Skeletal muscle cell (primary cell): ENCODE results near the gene MEAF6.
A peak's percentile ranks its signal among the peaks of the same experiment; 100 is the strongest.

Source experiments
- DNase-seq: peaks from one replicate; pipeline ENCODE4 v3.0.0-alpha.2; 2010; ENCODE audit warnings: low read depth
- H3K4me3 ChIP-seq: 2 replicates; pipeline ENCODE4 v1.5.1; 2011; ENCODE audit warnings: low read depth, mild to moderate bottlenecking, control low read depth, low read length, moderate library complexity

The MEAF6 gene

DNA sequence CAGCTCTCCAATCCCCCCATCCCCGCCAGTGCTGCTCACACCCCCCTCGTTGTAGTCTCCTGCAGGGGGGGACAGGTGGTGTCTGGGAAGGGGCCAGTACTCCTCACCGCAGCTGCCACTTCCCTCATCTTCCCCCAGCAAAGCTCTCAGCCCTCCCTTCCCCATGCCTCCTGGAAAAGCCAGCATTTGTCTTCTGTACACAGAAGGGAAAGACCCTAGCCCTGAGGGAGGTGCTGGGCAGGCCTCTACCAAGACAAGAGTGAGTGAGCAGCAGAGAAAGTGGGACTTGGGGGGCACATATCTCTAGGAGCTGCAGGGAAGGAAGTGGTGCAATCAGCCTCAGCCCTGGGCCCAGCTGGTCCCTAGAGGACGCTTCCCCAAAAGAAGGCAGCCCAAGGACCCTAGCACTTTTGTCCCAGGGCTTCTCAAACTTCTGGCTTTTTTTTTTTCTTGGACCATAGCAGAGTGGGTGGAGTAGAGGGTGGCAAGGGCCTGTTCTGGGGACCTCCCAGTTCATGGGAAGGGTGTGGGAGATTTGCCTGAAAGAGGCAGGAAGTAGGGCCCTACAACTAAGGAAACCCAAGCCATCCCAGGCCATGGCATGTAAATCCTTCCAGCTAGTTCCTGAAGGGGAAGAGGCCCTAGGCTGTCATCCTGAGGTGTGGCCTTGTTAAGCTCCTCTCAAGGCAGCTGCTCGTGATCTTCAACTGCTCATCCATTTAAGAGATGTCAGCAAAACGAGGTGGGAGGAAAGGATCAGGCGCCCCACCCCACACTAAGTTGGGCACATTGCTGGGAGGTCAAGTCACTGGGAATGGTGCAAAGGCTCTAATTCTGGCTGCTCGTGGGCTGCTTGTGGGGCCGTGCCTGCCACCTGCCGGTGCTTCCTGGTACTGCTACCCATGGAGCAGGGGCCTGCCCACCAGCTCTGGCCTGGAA is 27.6 kb downstream of the MEAF6 start:
- H3K4me3 ChIP-seq = no peak overlapping the region
- no peak for DNase-seq

DNA sequence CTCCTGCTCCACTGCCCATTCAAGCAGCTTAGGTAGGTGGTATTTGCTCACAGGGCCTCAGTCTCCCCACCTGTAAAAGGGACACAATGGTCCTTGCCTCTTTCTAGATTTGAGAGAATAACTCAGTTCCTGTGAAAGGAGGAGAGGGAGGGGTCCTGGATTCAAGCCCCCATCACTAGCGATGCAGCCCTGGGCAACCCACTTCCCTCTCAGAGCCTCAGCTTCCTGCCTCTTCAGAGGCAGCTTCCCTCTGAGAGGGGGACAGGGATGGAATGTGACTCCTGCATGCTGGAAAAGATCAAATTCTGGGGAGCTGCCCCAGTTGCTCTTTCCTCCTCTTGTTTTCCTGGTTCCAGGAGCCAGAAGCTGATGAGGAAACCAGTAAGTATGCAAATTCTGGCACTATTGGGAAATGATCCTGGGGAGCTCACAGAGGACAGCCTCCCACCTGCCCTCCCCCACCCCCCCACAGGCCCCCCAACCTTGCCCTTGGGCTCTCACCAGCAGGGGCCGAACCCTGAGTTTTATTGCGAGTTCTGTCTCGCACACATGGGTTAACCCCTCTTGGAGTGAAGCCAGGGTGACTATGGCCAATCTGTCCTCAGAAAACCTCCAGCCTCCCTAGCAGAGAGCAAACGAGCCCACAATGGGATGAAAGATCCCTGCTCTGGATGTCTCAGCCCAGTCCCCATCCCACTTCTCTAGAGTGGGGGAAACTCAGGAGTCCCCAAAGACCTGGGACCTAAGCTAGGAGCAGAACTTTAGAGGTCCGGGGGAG is 28.5 kb downstream of the MEAF6 start:
- no peak overlapping the region for H3K4me3 ChIP-seq
- DNase-seq = no peak

DNA sequence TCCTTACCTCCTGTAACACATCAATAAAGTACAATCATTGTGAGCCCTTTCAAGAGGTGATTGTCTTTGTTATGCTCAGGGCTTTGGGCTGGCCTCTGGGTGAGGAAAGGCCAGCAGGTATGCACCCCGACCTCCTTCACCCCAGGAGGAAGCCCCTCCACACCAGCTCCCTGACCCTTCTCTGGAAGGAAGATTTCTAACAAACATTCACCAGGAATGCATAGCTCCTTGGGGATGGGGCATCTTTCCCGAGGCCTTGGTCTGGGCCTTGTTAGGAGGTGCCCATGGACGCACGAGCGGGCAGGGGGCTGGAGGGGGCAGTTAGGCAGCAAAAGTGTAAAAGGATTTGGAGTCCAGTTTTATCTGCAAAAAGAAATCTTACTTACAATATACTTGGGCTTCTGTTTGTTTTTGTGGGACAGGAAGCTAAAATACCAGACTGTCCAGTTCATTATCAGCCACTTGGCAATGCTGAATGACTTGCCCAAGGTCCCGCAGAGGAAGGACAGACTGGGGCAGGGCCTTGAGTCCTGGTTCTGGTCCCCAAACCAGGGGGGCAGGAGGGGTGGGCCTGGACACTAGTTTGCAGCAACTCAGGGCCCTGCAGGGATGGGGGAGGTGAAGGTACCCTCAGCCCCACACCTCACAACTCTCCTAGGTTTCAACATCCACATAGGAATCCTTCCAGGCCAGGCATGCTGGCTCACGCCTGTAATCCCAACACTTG is 30.1 kb downstream of the MEAF6 start:
- DNase-seq = no peak
- no peak overlapping the region for H3K4me3 ChIP-seq

DNA sequence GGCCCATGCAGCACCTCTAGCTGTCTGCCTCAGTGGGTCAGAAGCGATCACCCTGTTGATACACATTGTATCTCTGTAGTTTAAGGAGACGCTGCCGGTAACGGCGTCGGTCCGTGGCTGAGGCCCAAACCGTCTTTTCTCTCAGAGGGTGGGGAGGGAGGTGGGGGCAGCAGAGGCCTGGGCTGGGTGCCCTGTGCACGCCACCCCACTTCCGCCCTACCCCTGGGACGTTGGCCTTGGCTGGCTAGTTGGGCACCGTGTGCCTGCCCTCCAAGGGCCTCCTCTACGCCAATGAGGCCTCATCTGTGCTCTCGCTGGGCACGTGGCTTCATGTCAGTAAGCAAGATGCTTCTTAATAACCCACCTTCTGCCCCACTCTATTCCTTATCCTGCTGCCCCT is 30.8 kb downstream of the MEAF6 start:
- no peak for DNase-seq

DNA sequence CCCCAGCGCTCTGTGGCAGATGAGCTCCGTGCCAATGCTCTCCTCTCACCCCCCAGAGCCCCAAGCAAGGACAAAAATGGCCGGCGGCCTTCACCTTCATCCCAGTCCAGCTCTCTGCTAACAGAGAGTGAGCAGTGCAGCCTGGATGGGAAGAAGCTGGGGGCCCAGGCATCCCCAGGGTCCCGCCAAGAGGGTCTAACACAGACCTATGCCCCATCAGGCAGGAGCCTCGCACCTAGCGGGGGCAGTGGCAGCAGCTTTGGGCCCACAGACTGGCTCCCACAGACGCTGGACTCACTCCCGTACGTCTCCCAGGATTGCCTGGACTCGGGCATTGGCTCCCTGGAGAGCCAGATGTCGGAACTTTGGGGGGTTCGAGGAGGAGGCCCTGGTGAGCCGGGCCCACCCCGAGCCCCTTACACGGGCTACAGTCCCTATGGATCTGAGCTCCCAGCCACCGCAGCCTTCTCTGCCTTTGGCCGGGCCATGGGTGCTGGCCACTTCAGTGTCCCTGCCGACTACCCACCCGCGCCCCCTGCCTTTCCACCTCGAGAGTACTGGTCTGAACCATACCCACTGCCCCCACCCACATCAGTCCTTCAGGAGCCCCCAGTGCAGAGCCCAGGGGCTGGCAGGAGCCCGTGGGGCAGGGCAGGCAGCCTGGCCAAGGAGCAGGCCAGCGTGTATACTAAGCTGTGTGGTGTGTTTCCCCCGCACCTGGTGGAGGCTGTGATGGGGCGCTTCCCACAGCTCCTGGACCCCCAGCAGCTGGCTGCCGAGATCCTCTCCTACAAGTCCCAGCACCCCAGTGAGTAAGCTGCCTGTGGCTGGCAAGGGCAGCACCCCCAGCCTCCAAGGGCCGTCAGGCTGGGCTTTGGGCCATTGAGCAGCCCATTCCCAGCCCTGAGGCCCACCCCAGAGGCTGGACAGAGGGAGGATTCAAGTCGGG is 31.5 kb downstream of the MEAF6 start:
- H3K4me3 ChIP-seq = no peak overlapping the region
- DNase-seq = no peak

More for the DNA sequence above, 30.8 kb downstream of the MEAF6 start:
- H3K4me3 ChIP-seq = no peak overlapping the region

DNA sequence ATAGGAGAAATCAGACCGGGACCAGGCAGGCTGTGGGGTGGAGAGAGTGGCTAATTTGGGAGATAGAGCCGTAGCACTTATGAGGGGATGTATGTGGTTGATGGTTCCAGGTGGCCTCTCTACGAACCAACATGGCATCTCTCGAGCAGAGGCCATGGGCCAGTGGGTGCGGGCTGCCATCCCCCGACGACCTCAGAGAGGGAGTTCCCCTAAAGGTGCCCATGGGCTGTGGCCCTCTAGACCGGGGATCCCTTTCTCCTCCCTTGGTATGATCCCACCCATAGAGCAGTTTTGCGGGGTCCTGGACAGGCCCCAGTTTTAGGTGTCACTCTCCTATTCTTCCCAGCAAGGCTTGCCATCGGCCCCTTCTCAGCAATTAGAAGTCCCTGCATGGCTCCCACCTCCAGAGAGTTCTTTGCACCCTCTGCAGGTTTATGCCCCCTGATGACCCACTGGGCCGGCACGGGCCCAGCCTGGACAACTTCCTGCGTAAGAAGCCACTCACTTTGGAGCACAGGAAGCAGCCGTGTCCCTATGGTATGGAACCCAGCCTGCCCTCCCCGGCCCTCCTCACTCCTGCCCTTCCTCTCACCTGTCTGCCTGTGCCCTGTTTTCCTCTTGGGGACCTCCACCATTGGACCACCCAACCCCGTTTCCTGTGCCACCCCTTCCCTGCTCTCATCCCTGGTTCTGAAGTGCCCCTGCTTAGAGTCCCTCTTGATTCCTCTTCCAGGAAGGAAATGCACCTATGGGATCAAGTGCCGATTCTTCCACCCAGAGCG is 32.4 kb downstream of the MEAF6 start:
- H3K4me3 ChIP-seq = no peak overlapping the region
- no peak for DNase-seq

DNA sequence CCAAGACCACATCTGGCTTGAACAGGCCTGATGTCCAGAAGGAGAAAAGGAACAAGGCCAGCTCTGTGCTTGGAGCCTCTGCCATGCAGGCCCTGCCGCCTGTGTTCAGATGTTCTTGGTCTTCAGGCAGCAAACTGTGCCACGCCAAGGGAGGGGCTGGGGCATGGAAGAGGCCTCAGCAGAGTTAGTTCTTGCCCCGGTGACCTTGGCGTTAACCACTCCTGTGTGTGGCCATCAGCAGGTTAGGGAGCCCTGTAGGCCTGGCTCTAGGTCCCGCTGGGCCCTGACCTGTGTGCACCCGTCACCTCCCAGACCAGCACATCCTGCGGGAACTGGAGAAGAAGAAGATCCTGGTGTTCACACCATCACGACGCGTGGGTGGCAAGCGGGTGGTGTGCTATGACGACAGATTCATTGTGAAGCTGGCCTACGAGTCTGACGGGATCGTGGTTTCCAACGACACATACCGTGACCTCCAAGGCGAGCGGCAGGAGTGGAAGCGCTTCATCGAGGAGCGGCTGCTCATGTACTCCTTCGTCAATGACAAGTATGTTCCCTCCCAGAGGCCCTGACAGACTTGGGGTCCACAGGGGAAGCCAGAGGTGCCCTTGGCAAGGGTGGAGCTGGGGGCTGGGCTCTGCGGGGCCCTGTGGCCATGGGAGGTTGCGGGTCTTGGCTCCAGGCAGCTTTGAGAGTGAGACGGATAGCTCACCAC is 33.1 kb downstream of the MEAF6 start:
- no peak for DNase-seq
- no peak overlapping the region for H3K4me3 ChIP-seq

DNA sequence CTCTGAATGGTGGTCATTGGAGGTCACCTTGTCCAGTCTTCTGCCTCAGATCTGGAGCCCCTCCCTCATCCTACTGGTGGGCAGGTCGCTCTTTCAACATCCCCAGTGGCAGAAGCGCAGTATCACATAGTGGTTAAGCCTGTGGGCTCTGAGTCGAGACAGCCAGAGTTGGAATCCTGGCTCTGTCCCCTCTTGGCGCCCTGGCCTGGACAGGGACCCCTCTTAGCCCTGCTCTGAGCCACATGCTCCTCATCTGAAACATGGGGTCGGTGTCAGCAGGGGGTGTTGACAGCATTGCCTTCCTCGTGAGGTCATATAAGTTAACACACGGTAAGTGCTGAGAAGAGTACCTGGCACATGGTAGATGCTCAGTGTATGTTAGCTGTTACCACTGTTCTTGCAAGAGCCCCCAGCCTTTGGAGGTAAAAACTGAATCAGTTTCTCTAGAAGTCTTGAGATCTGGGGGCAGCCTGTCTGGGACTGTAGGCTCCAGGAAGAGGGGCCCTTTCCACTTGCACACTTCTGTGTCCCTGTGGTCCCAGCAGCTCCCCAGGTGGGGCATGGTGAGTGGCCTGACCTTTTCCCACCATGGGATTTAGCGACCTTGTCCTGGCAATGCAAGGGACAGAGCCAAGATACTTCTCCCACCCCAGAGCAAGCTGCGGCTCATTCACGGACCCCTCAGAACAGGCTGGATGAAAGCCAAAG is 33.8 kb downstream of the MEAF6 start:
- H3K4me3 ChIP-seq = no peak overlapping the region
- DNase-seq = no peak

DNA sequence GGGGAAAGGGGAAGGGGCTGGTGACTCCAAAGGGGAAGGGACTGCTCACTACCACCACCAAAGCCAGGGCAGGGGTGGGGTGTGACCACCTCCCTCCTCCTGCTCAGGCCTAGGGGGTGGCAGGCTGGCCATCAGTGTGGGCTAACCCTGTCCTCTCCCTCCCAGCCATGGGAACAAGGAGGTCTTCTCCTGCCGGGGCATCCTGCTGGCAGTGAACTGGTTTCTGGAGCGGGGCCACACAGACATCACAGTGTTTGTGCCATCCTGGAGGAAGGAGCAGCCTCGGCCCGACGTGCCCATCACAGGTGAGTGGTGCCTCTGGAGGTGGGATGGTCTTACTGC is 34.5 kb downstream of the MEAF6 start:
- peak overlapping the region; percentile 35 for H3K4me3 ChIP-seq
- no peak for DNase-seq

DNA sequence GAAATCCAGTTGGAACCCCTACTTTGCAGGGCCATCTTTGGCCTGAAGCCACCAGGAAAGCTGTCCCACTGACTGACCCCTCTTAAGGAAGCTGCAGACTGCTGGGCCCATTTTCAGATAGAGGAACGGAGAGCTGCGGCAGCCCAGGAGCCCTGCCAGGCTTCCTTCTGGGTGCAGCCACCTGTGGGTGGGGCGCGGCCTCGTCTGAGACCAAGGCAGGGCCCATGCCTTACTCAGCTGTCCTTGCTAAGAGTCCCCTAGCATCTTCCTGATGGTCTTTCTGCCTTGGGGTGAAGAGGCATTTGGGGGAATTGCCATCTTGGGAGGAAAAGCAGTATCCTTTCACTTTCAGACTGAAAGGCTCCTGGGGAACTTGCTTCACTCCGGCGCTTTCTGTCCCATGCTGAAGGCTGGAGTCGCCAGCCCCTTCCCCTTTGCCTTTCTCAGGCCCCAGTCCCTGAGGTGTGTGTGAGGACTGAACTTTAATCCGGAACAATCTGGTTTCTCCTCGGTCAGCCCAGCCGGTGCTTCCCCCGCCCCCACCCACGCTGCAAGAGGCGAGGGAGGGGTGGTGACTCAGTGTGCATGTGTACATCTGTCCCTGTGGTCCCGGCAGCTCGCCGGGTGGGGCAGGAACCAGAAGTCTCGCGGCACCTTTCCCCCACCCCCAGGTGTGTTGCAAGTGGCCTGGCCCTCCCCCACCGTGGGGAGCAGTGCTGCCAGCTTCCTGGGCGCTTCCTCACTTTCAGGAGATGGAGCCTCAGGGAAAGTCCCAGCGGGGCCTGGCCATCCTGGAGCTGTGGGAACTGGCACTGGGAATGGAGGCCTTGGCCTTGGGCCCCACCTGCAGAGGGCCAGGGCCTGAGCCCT is 35.1 kb downstream of the MEAF6 start:
- DNase-seq = peak; percentile 71
- peak overlapping the region; percentile 35 for H3K4me3 ChIP-seq

DNA sequence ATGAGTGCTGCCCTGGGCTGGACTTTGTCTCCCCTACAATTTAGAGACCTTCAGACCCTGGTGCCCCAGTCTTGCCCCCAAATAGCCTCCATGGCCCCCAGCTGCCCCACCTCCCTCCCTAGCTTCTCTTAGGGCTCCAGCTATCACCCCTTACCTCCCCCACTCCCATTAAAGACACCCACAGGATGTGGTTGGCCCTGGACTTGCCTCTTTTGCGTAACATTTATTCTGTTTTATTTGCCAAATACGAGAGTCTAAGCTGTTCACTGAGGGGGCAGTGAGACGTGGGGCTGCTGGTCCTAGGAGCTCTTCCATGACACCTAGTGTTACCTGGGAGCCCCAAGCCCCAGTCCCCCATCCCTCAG is 35.7 kb downstream of the MEAF6 start:
- no peak for DNase-seq
- H3K4me3 ChIP-seq = peak overlapping the region; percentile 35

DNA sequence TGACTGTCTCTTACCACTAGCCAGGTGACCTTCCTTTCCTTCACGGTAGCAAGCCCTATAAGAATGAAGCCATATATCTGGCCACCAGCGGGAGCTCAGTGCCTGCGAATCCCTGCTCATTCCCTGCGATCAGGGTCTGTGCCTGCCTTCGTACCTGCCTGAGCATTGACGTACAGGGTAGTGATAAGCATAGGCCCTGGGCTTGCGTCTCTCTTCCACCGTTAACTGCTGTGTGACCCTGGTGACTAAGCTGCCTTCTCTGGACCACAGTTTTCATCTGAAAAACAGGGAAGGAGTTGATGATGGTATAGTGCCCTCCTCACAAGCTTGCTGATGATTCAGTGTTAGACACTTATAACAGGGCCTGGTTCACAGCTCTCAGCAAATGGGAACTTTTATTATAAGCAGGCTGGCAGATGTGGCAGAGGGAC is 36.1 kb downstream of the MEAF6 start:
- peak overlapping the region; percentile 35 for H3K4me3 ChIP-seq
- no peak for DNase-seq

DNA sequence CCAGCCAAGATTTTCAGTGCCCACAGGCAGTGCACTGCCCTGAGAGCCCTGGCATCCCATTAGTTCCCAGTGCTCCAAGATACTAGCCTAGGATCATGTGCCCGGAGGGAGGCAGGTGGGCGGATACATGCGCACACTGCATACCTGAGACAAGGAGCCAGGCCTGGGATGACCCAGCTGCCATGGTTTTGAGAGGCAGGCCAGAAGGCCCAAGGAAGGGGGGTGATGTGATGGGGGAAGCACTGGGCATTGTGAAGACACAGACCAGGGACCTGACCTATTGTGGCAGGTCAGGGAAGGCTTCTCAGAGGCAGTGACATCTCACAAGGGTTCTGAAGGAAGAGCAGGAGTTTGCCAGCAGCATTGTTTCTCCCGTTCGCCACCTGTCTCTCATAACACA is 36.6 kb downstream of the MEAF6 start:
- no peak for DNase-seq
- peak overlapping the region; percentile 61 for H3K4me3 ChIP-seq

DNA sequence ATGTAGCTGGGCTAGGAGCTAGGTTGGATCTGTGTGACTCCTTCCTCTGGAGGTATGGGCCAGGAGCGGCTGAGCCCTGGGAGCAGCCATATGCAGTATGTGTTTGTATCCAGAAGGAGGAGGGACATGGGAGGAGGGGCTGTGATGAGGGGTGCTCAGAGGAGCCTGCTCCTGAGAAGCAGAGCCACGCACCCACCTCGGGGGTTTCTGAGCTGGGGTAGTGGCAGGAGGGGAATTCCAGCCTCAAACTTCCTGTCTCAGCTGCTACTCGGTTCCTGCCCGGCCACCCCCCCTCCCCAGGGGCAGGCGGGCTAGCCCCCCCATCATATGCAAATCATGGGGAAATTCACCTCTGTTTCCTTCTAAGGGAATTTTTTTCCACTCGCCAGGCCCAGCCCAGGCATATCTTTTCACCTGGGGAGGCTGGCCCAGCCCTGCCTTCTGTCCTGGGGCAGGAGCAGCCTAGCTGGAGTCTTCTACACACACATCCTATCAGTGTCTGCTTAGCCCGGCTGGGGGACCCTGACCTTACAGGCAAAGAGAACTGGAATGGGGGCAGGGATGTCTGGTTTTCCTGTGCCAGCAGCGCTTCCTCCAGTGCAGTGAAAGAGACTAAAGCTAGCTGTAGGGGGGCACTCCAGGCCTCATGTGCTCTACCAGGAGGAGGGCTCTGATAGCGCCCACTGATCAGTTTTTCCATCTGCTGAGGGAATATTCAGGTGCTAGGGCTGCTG is 37.2 kb downstream of the MEAF6 start:
- peak overlapping the region; percentile 61 for H3K4me3 ChIP-seq
- DNase-seq = no peak

DNA sequence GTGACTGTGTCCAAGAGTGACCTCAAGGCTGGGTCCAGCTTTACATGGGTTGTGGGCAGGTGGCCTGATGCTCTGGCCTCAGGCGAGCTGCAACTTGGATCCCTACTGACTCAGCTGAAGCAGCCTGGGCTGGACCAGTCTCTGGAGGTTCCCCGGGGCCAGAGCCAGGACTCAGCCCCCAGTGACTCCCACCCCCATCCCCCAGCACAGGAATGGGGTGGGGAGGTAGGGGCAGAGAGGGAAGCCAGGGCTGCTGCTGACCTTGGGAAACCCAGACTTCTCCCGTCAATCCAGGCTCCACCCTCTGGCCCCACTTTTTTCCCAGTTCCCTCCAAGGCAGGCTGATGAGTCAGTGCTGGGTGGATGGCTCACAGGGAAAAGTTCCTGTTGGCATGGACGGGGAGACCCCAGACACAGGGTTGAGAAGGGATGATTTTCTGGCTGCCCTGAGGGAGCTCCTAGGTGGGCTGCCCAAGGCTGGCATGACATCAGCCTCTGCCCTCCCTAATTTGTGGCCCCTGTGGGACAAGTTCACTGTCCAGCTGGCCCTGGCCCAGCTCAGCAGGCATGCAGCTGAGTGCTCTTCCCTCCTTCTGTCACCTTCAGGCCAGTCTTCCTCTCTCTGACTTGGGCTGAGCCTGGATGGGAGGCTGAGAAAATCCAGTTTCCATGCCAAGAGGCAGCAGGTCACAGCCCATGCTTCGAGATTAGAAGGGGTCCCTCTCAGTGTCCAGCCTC is 37.9 kb downstream of the MEAF6 start:
- DNase-seq = peak; percentile 58
- peak overlapping the region; percentile 61 for H3K4me3 ChIP-seq
